ENCODE results near the gene LRRFIP1. TPM values are rescaled to one million over a fixed set of nuclear protein-coding genes. Genes with fewer than 3 reads are reported as not detected.

The LRRFIP1 gene
- total RNA-seq, 4 donors from 2014 or later, result 98.5 to 147 (median 122) TPM

GRCh38 chr2:237645261-237645660 is 17.9 kb downstream of the LRRFIP1 start:
- Histone ChIP-seq H3K27me3 (no peaks in the 10 kb centered on the region), H3K9me3 (no peaks in the 10 kb centered on the region), H3K27ac (no peak overlapping the region), H3K36me3 (no peaks in the 10 kb centered on the region), H3K4me1 (no peaks in the 10 kb centered on the region), H3K4me3 (no peak overlapping the region)
- DNase-seq, result no peak
- in situ Hi-C loops (cut with MboI; ENCODE audit: low pct_ligation_motif_present in 1 of 4, low pct_unique_long_range_greater_than_20kb in 1 of 4, low sequenced_read_pairs in 3 of 4) (no loop called here), intact Hi-C loops (cut with DNase I; ENCODE audit: low total_unique reads) (no loop called here)
- no peak for TF ChIP-seq POLR2A (IDR thresholded peaks at IDR 0.05)
- WGBS, 2 donors (ENCODE audit: low coverage in 1 of 2), result 67 to 93% methylated on average over 1 to 8 of the region's 8 CpGs

DNA sequence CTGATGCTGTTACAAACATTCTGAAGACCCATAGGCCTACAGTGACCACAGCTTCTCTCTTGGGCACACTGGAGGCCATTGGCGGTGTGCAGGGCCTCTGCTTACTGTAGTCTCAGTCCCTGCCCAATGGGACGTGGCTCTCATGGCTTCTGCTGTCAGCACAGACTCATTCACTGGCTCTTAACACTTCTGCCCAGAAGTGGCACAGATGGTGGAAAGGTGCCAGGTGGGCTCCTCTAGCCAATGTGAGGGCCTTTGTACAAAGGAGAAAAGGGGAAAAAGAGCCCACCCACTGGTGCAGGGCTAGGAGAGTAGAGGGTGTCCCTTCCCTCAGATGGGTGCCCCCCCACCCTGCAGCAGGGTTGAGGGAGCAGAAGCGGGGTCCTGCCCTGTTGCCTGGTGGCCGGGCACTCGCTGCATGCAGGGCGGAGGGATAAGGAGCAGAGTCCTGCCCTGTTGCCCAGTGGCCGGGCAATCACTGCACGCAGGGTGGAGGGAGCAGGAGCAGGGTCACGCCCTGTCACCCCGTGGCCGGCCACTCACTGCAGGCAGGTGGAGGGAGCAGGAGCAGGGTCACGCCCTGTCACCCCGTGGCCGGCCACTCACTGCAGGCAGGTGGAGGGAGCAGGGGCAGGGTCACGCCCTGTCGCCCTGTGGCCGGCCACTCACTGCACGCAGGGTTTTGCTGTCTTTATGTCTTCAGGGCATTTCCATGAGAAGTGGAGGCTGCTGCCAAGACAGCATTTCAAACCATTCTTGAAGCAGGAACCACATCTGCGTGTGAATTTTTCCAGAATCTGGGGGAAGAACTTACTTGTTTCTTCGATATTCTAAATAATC is 20.0 kb downstream of the LRRFIP1 start:
- in situ Hi-C loops (cut with MboI; ENCODE audit: low pct_ligation_motif_present in 1 of 4, low pct_unique_long_range_greater_than_20kb in 1 of 4, low sequenced_read_pairs in 3 of 4) (no loop called here), intact Hi-C loops (cut with DNase I; ENCODE audit: low total_unique reads) (no loop called here)
- TF ChIP-seq, protein P1, sequence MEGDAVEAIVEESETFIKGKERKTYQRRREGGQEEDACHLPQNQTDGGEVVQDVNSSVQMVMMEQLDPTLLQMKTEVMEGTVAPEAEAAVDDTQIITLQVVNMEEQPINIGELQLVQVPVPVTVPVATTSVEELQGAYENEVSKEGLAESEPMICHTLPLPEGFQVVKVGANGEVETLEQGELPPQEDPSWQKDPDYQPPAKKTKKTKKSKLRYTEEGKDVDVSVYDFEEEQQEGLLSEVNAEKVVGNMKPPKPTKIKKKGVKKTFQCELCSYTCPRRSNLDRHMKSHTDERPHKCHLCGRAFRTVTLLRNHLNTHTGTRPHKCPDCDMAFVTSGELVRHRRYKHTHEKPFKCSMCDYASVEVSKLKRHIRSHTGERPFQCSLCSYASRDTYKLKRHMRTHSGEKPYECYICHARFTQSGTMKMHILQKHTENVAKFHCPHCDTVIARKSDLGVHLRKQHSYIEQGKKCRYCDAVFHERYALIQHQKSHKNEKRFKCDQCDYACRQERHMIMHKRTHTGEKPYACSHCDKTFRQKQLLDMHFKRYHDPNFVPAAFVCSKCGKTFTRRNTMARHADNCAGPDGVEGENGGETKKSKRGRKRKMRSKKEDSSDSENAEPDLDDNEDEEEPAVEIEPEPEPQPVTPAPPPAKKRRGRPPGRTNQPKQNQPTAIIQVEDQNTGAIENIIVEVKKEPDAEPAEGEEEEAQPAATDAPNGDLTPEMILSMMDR (IDR thresholded peaks at IDR 0.05), result no peak
- TF ChIP-seq EP300 (IDR thresholded peaks at IDR 0.05; ENCODE audit: low read depth) (no peak), POLR2AphosphoS5 (IDR thresholded peaks at IDR 0.05) (no peak), POLR2A (IDR thresholded peaks at IDR 0.05) (no peak)
- Histone ChIP-seq H3K27ac (no peak overlapping the region), H3K9me3 (no peaks in the 10 kb centered on the region), H3K4me3 (no peak overlapping the region), H3K4me1 (no peaks in the 10 kb centered on the region), H3K36me3 (no peaks in the 10 kb centered on the region), H3K27me3 (no peaks in the 10 kb centered on the region)
- DNase-seq, result no peak
- 70 to 95% methylated on average over 2 to 18 of the region's 20 CpGs for WGBS, 2 donors (ENCODE audit: low coverage in 1 of 2)

- DNase-seq, result no peak
- Histone ChIP-seq H3K4me1 (no peaks in the 10 kb centered on the region), H3K36me3 (no peaks in the 10 kb centered on the region), H3K4me3 (no peak overlapping the region), H3K9me3 (no peaks in the 10 kb centered on the region), H3K27me3 (no peaks in the 10 kb centered on the region), H3K27ac (no peak overlapping the region)
- in situ Hi-C loops (cut with MboI; ENCODE audit: low pct_ligation_motif_present in 1 of 4, low pct_unique_long_range_greater_than_20kb in 1 of 4, low sequenced_read_pairs in 3 of 4) (no loop called here), intact Hi-C loops (cut with DNase I; ENCODE audit: low total_unique reads) (no loop called here)
- TF ChIP-seq, protein P1 (IDR thresholded peaks at IDR 0.05), result no peak
- no peak for TF ChIP-seq EP300 (IDR thresholded peaks at IDR 0.05; ENCODE audit: low read depth)
- no peak for TF ChIP-seq POLR2A (IDR thresholded peaks at IDR 0.05)
- no peak for TF ChIP-seq POLR2AphosphoS5 (IDR thresholded peaks at IDR 0.05)
- 84 to 95% methylated on average over 8 to 9 of the region's 9 CpGs for WGBS, 2 donors (ENCODE audit: low coverage in 1 of 2)
Observed at GRCh38 chr2:237648016-237648381, 20.6 kb downstream of the LRRFIP1 start.

- intact Hi-C loops (cut with DNase I; ENCODE audit: low total_unique reads), result no loop called here
- Histone ChIP-seq H3K27ac (no peak overlapping the region), H3K4me3 (no peak overlapping the region), H3K27me3 (no peaks in the 10 kb centered on the region), H3K9me3 (no peaks in the 10 kb centered on the region), H3K36me3 (no peaks in the 10 kb centered on the region), H3K4me1 (no peaks in the 10 kb centered on the region)
- TF ChIP-seq EP300 (IDR thresholded peaks at IDR 0.05; ENCODE audit: low read depth), result no peak
- no peak for TF ChIP-seq POLR2A (IDR thresholded peaks at IDR 0.05)
- TF ChIP-seq, protein P1 (IDR thresholded peaks at IDR 0.05), result no peak
- no peak for TF ChIP-seq POLR2AphosphoS5 (IDR thresholded peaks at IDR 0.05)
- WGBS, 2 donors (ENCODE audit: low coverage in 1 of 2), result 91 to 100% methylated on average over 1 to 17 of the region's 17 CpGs
- in situ Hi-C loops (cut with MboI; ENCODE audit: low pct_ligation_motif_present in 1 of 4, low pct_unique_long_range_greater_than_20kb in 1 of 4, low sequenced_read_pairs in 3 of 4), result no loop called here
- no peak for DNase-seq
Observed at GRCh38 chr2:237649541-237650454, 22.4 kb downstream of the LRRFIP1 start.
